Caco-2 (cell line): ENCODE measurements around the gene TNKS2. TPM values are rescaled to one million over a fixed set of nuclear protein-coding genes. Genes with fewer than 3 reads are reported as not detected.

Experiments used
- BruUV-seq: library from RNA; stranded (reverse); fragments of 400-500 nt; replicated peaks from 2 replicates; lab custom pipeline; 2021; lab: Mats Ljungman, UMichigan
- CTCF ChIA-PET: fragments of 300-600 bp; sonication (Branson Sonifier 250); formaldehyde crosslinking; loops from one replicate; lab custom pipeline; 2022; ENCODE audit warnings: antibody characterized with exemption; lab: Charles Lee
- POLR2A ChIA-PET: fragments of 300-600 bp; sonication (Branson Sonifier 250); formaldehyde crosslinking; loops from one replicate; lab custom pipeline; 2022; ENCODE audit warnings: antibody characterized with exemption; lab: Charles Lee
- DNase-seq, 2 experiments: peaks; one replicate each; pipeline versions ENCODE4 v3.0.0 to v3.0.0-alpha.2; 2020 to 2022
- H3K27me3 ChIP-seq: replicated peaks from 2 replicates; pipeline ENCODE4 v1.6.0; 2011; ENCODE audit warnings: low read length; ENCODE audit not compliant: control insufficient read depth, insufficient read depth
- H3K36me3 ChIP-seq: 2 replicates; pipeline ENCODE4 v1.5.1; 2011; ENCODE audit warnings: low read length; ENCODE audit not compliant: control insufficient read depth, insufficient read depth
- H3K4me1 ChIP-seq: fragments of 250-450 bp; sonication (Bioruptor Pico); 2 replicates; pipeline ENCODE4 v1.5.1; 2020; ENCODE audit warnings: mild to moderate bottlenecking
- H3K4me3 ChIP-seq: 2 replicates; pipeline ENCODE4 v1.5.1; 2011; ENCODE audit warnings: low read depth, mild to moderate bottlenecking, control low read depth, low read length
- H3K9me3 ChIP-seq: fragments of 250-450 bp; sonication (Bioruptor Pico); 2 replicates; pipeline ENCODE4 v1.5.1; 2020; ENCODE audit warnings: mild to moderate bottlenecking, moderate library complexity
- H3K27ac Mint-ChIP-seq: one replicate; pipeline ENCODE4 v1.8.0; 2022; ENCODE audit warnings: mixed read lengths; ENCODE audit not compliant: unreplicated experiment
- H3K27me3 Mint-ChIP-seq: one replicate; pipeline ENCODE4 v1.8.0; 2022; ENCODE audit warnings: mixed read lengths; ENCODE audit not compliant: insufficient read depth, unreplicated experiment
- H3K36me3 Mint-ChIP-seq: one replicate; pipeline ENCODE4 v1.8.0; 2022; ENCODE audit warnings: mild to moderate bottlenecking, mixed read lengths; ENCODE audit not compliant: insufficient read depth, unreplicated experiment
- H3K4me1 Mint-ChIP-seq: one replicate; pipeline ENCODE4 v1.8.0; 2022; ENCODE audit warnings: low read depth, mixed read lengths; ENCODE audit not compliant: unreplicated experiment
- H3K4me3 Mint-ChIP-seq: one replicate; pipeline ENCODE4 v1.8.0; 2022; ENCODE audit warnings: mild to moderate bottlenecking, moderate library complexity, mixed read lengths; ENCODE audit not compliant: unreplicated experiment
- H3K9me3 Mint-ChIP-seq: one replicate; pipeline ENCODE4 v1.8.0; 2022; ENCODE audit warnings: mixed read lengths; ENCODE audit not compliant: unreplicated experiment
- intact Hi-C: fragments of 100-400 bp; cut with micrococcal nuclease; formaldehyde crosslinking; loops from one replicate; pipeline ENCODE4 v1.10.0; 2022; ENCODE audit not compliant: unreplicated experiment
- total RNA-seq: library from RNA; stranded (reverse); gene quantifications from 2 replicates; pipeline ENCODE4 v1.2.3, GENCODE V29; 2022
- TF ChIP-seq, protein P1 (sequence below), 2 experiments: fragments of 200-600 bp in 1 of 2; IDR thresholded peaks; 1 replicate in 1 of 2; 2 replicates in 1 of 2; pipeline versions ENCODE4 v1.5.1 to v1.8.0; 2011 to 2022; ENCODE audit warnings: antibody characterized with exemption in 1 of 2, control low read depth in 1 of 2, inconsistent platforms in 1 of 2, low read depth in 1 of 2, low read length in 1 of 2, mild to moderate bottlenecking in 1 of 2, moderate library complexity in 1 of 2; ENCODE audit not compliant: insufficient read depth in 1 of 2, severe bottlenecking in 1 of 2, unreplicated experiment in 1 of 2

The TNKS2 gene
- total RNA-seq, 1 experiment from 2014 or later: 48.5 TPM

DNA sequence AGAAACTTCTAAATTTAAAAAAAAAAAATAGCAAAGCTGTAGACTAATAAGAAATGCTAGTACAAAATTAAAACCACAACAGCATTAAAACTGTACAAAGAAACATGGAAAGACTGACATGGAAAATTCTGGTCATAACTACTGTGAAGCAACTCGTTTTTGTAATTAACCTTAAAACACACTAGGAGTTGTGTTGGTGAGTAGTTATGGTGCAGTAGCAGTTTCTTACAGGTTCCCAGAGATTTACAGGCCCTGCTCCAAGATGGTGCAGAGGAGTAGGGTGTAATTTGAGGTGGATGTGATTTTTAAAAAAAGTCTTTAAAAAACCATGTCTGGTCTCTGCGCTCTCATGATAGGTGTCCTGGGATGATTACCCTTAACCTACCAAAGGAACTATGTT is 31.0 kb downstream of the TNKS2 start:
- no TSS peak for BruUV-seq
- Histone ChIP-seq H3K4me1 (no peaks in the 10 kb centered on the region), H3K36me3 (peaks cover 2% of the 10 kb centered on the region; the same call in 1 of the 2 replicates), H3K4me3 (no peak overlapping the region), H3K9me3 (no peaks in the 10 kb centered on the region), H3K27me3 (no peaks in the 10 kb centered on the region)
- no peak overlapping the region for H3K27ac Mint-ChIP-seq
- no peaks in the 10 kb centered on the region for H3K9me3 Mint-ChIP-seq
- no peaks in the 10 kb centered on the region for H3K27me3 Mint-ChIP-seq
- ChIA-PET CTCF (no interaction called here), POLR2A (no interaction called here)
- H3K4me1 Mint-ChIP-seq: no peaks in the 10 kb centered on the region
- H3K4me3 Mint-ChIP-seq: no peak overlapping the region
- peaks cover 56% of the 10 kb centered on the region for H3K36me3 Mint-ChIP-seq
- TF ChIP-seq, protein P1, sequence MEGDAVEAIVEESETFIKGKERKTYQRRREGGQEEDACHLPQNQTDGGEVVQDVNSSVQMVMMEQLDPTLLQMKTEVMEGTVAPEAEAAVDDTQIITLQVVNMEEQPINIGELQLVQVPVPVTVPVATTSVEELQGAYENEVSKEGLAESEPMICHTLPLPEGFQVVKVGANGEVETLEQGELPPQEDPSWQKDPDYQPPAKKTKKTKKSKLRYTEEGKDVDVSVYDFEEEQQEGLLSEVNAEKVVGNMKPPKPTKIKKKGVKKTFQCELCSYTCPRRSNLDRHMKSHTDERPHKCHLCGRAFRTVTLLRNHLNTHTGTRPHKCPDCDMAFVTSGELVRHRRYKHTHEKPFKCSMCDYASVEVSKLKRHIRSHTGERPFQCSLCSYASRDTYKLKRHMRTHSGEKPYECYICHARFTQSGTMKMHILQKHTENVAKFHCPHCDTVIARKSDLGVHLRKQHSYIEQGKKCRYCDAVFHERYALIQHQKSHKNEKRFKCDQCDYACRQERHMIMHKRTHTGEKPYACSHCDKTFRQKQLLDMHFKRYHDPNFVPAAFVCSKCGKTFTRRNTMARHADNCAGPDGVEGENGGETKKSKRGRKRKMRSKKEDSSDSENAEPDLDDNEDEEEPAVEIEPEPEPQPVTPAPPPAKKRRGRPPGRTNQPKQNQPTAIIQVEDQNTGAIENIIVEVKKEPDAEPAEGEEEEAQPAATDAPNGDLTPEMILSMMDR (IDR thresholded peaks at IDR 0.05; ENCODE audit: insufficient read depth in 1 of 2, low read depth in 1 of 2, low read length in 1 of 2, severe bottlenecking in 1 of 2, unreplicated experiment in 1 of 2): no peak
- no peak for DNase-seq
- intact Hi-C loops: no loop called here

DNA sequence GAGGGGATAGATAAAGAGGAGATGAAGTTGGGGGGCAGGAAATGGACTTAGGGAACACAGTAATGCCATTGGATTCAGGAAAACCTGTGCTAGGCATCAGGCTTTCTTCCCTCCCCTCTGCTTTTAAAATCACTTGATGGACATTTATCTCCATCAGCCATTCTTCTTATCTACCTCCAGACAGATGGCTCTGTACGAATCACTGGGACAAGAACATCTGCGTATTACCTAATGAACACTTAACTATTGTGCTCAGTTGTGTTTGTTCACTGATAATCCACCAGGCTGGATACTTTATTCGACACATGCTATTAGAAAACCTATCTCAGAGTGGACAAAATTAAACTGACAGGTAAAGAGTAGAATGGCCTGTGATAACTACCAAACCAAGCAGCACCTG is 40.0 kb downstream of the TNKS2 start:
- Mint-ChIP-seq H3K36me3 (peaks cover 73% of the 10 kb centered on the region), H3K9me3 (no peaks in the 10 kb centered on the region), H3K4me3 (no peak overlapping the region), H3K27ac (no peak overlapping the region), H3K4me1 (no peaks in the 10 kb centered on the region), H3K27me3 (no peaks in the 10 kb centered on the region)
- BruUV-seq: no TSS peak
- no peak for DNase-seq
- intact Hi-C loops: loop anchor here (5.0 kb wide), 1 partner anchor 81 kb away; no protein-coding TSS in a partner anchor
- Histone ChIP-seq H3K4me3 (no peak overlapping the region), H3K4me1 (no peaks in the 10 kb centered on the region), H3K36me3 (peaks cover 1% of the 10 kb centered on the region; the same call in 1 of the 2 replicates), H3K9me3 (no peaks in the 10 kb centered on the region), H3K27me3 (no peaks in the 10 kb centered on the region)
- CTCF ChIA-PET: no interaction called here
- POLR2A ChIA-PET: no interaction called here
- TF ChIP-seq, protein P1 (IDR thresholded peaks at IDR 0.05; ENCODE audit: insufficient read depth in 1 of 2, low read depth in 1 of 2, low read length in 1 of 2, severe bottlenecking in 1 of 2, unreplicated experiment in 1 of 2): no peak

DNA sequence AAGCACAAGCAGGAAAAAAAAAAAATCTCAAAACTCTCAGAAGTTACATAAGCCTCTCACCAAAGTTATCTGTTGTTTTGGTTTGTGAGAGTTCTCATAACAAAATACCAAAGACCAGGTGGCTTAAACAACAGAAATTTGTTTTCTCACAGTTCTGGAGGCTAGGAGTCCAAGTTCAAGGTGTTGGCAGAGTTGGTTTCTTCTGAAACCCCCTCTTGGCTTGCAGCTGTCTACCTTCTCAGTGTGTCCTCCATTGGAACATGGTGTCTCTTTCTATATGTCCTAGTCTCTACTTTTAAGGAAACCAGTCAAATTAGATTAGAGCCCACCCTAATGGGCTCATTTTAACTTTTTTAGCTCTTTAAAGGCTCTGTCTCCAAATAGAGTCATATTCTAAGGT is 44.9 kb downstream of the TNKS2 start:
- H3K9me3 ChIP-seq: no peaks in the 10 kb centered on the region
- Mint-ChIP-seq H3K27ac (no peak overlapping the region), H3K4me1 (no peaks in the 10 kb centered on the region), H3K27me3 (no peaks in the 10 kb centered on the region), H3K4me3 (no peak overlapping the region), H3K36me3 (peaks cover 79% of the 10 kb centered on the region), H3K9me3 (no peaks in the 10 kb centered on the region)
- no TSS peak for BruUV-seq
- intact Hi-C loops: no loop called here
- DNase-seq: no peak
- H3K4me1 ChIP-seq: no peaks in the 10 kb centered on the region
- H3K4me3 ChIP-seq: no peak overlapping the region
- peaks cover 2% of the 10 kb centered on the region; the same call in 1 of the 2 replicates for H3K36me3 ChIP-seq
- no peaks in the 10 kb centered on the region for H3K27me3 ChIP-seq
- CTCF ChIA-PET: interaction anchor here (0.6 kb wide), 1 partner anchor 60 kb away, joined by 4 read pairs; no protein-coding TSS in a partner anchor
- POLR2A ChIA-PET: no interaction called here
- TF ChIP-seq, protein P1 (IDR thresholded peaks at IDR 0.05; ENCODE audit: insufficient read depth in 1 of 2, low read depth in 1 of 2, low read length in 1 of 2, severe bottlenecking in 1 of 2, unreplicated experiment in 1 of 2): no peak
